Measurements from ENCODE around the gene OXSR1.

- TF ChIP-seq POLR2AphosphoS5 (IDR thresholded peaks at IDR 0.05; ENCODE audit: borderline replicate concordance, low read depth, low read length) (no peak), EZH2 (IDR thresholded peaks at IDR 0.05) (no peak), FOXP2 (optimal IDR thresholded peaks at IDR 0.05; ENCODE audit: control extremely low read depth, extremely low read length, insufficient read depth) (no peak)
These were observed 27.6 kb upstream of the OXSR1 start for GRCh38 chr3:38137615-38138348.

Data from SK-N-MC (cell line).